PC-3 (cell line): Measurements from ENCODE around the gene ELP5. TPM values are rescaled to one million over a fixed set of nuclear protein-coding genes. Genes with fewer than 3 reads are reported as not detected.
A peak's percentile ranks its signal among the peaks of the same experiment; 100 is the strongest.

ENCODE experiments used
- ATAC-seq: fragments of 200-7000 bp; cut with Tn5 transposase; 2 replicates; pipeline ENCODE4 v1.9.1; 2020; ENCODE audit warnings: mild to moderate bottlenecking, moderate library complexity
- BruUV-seq: library from RNA; stranded (reverse); fragments of 400-500 nt; replicated peaks from 2 replicates; lab custom pipeline; 2021; lab: Mats Ljungman, UMichigan
- CTCF ChIA-PET: fragments of 300-600 bp; sonication (Branson Sonifier 250); formaldehyde crosslinking; loops from one replicate; lab custom pipeline; 2022; ENCODE audit warnings: antibody characterized with exemption; lab: Charles Lee
- POLR2A ChIA-PET: fragments of 300-600 bp; sonication (Branson Sonifier 250); formaldehyde crosslinking; loops from one replicate; lab custom pipeline; 2022; ENCODE audit warnings: antibody characterized with exemption; ENCODE audit not compliant: unreplicated experiment; lab: Charles Lee
- DNase-seq: peaks from one replicate; pipeline ENCODE4 v3.0.0-alpha.2; 2015
- H2AFZ ChIP-seq: fragments of 300-600 bp; sonication (generic); 2 replicates; pipeline ENCODE4 v1.6.0; 2016; ENCODE audit warnings: antibody characterized with exemption, low read length
- H3F3A ChIP-seq: fragments of 300-600 bp; sonication (generic); one replicate; pipeline ENCODE4 v1.6.0; 2017; ENCODE audit warnings: antibody characterized with exemption, low read length, control low read depth, mild to moderate bottlenecking; ENCODE audit not compliant: unreplicated experiment
- H3K27ac ChIP-seq: fragments of 300-600 bp; sonication (generic); 2 replicates; pipeline ENCODE4 v1.5.1; 2016; ENCODE audit warnings: mild to moderate bottlenecking, low read length
- H3K27me3 ChIP-seq: fragments of 300-600 bp; sonication (generic); 2 replicates; pipeline ENCODE4 v1.6.1; 2016; ENCODE audit warnings: low read length, mixed read lengths
- H3K36me3 ChIP-seq: fragments of 300-600 bp; sonication (generic); 2 replicates; pipeline ENCODE4 v1.6.1; 2016; ENCODE audit warnings: low read depth, mixed run types, low read length, mixed read lengths
- H3K4me1 ChIP-seq: fragments of 300-600 bp; sonication (generic); 2 replicates; pipeline ENCODE4 v1.5.1; 2016; ENCODE audit warnings: low read length; ENCODE audit not compliant: insufficient read depth
- H3K4me2 ChIP-seq: fragments of 300-600 bp; sonication (generic); 2 replicates; pipeline ENCODE4 v1.6.0; 2016; ENCODE audit warnings: low read length
- H3K4me3 ChIP-seq: fragments of 300-600 bp; sonication (generic); 2 replicates; pipeline ENCODE4 v1.5.1; 2016; ENCODE audit warnings: mild to moderate bottlenecking, low read length, mixed read lengths
- H3K79me2 ChIP-seq: fragments of 300-600 bp; sonication (generic); 2 replicates; pipeline ENCODE4 v1.6.1; 2017; ENCODE audit warnings: low read length, mixed read lengths
- H3K9ac ChIP-seq: fragments of 300-600 bp; sonication (generic); 2 replicates; pipeline ENCODE4 v1.6.0; 2016; ENCODE audit warnings: mild to moderate bottlenecking, low read length
- H3K9me2 ChIP-seq: fragments of 300-600 bp; sonication (generic); replicated peaks from 2 replicates; pipeline ENCODE4 v1.6.1; 2016; ENCODE audit warnings: mixed run types, low read length, mixed read lengths
- H3K9me3 ChIP-seq: fragments of 300-600 bp; sonication (generic); 2 replicates; pipeline ENCODE4 v1.6.1; 2016; ENCODE audit warnings: low read length, mixed read lengths
- H4K20me1 ChIP-seq: fragments of 300-600 bp; sonication (generic); 2 replicates; pipeline ENCODE4 v1.6.1; 2016; ENCODE audit warnings: low read length, mixed read lengths
- EZH2 ChIP-seq: fragments of 300-600 bp; sonication (generic); IDR thresholded peaks from one replicate; pipeline ENCODE4 v1.6.1; 2017; ENCODE audit warnings: antibody characterized with exemption, mild to moderate bottlenecking, low read length; ENCODE audit not compliant: unreplicated experiment
- EZH2phosphoT487 ChIP-seq: fragments of 300-600 bp; sonication (generic); IDR thresholded peaks from 2 replicates; pipeline ENCODE4 v1.6.1; 2018; ENCODE audit warnings: mild to moderate bottlenecking, antibody characterized with exemption, low read length, borderline replicate concordance
- intact Hi-C: fragments of 100-400 bp; cut with micrococcal nuclease; formaldehyde crosslinking; loops from 2 replicates; pipeline ENCODE4 v1.9.0; 2023
- total RNA-seq: library from RNA; depleted of rRNA; stranded (reverse); fragments of >200 nt; gene quantifications from 2 replicates; pipeline ENCODE4 v1.2.3, GENCODE V29; 2014
- TF ChIP-seq, protein P1 (sequence below): fragments of 300-600 bp; sonication (generic); conservative IDR thresholded peaks from 2 replicates; pipeline ENCODE4 v1.5.1; 2017; ENCODE audit warnings: antibody characterized with exemption, low read depth, mild to moderate bottlenecking, low read length

The ELP5 gene
- total RNA-seq, 1 experiment from 2014 or later: 67.5 TPM

- H3K4me2 ChIP-seq: peak within 1 kb of the TSS; percentile 99
- peak within 1 kb of the TSS; percentile 50; the same call in 1 of the 2 replicates for H2AFZ ChIP-seq
- peak within 1 kb of the TSS; percentile 96 for H3K4me3 ChIP-seq
- H3K79me2 ChIP-seq: peaks cover 54% of the 10 kb centered on the region
- peak; percentile 52 for ATAC-seq
- H3F3A ChIP-seq: peaks cover 8% of the 10 kb centered on the region
- H3K27me3 ChIP-seq: no peaks in the 10 kb centered on the region
- no peaks in the 10 kb centered on the region for H3K9me3 ChIP-seq
- ChIA-PET POLR2A (no interaction called here), CTCF (interaction anchor here (0.6 kb wide), 1 partner anchor 193 kb away, joined by 4 read pairs; no protein-coding TSS in a partner anchor)
- H3K9me2 ChIP-seq: no peaks in the 10 kb centered on the region
- H3K9ac ChIP-seq: peak within 1 kb of the TSS; percentile 91
- H3K4me1 ChIP-seq: peaks cover 40% of the 10 kb centered on the region
- peak; percentile 98 for DNase-seq
- peak within 1 kb of the TSS; percentile 32; the same call in 1 of the 2 replicates for H3K27ac ChIP-seq
- H3K36me3 ChIP-seq: peaks cover 13% of the 10 kb centered on the region; the same call in 1 of the 2 replicates
- TF ChIP-seq EZH2: no peak
- TF ChIP-seq, protein P1, sequence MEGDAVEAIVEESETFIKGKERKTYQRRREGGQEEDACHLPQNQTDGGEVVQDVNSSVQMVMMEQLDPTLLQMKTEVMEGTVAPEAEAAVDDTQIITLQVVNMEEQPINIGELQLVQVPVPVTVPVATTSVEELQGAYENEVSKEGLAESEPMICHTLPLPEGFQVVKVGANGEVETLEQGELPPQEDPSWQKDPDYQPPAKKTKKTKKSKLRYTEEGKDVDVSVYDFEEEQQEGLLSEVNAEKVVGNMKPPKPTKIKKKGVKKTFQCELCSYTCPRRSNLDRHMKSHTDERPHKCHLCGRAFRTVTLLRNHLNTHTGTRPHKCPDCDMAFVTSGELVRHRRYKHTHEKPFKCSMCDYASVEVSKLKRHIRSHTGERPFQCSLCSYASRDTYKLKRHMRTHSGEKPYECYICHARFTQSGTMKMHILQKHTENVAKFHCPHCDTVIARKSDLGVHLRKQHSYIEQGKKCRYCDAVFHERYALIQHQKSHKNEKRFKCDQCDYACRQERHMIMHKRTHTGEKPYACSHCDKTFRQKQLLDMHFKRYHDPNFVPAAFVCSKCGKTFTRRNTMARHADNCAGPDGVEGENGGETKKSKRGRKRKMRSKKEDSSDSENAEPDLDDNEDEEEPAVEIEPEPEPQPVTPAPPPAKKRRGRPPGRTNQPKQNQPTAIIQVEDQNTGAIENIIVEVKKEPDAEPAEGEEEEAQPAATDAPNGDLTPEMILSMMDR: no peak
- no peak for TF ChIP-seq EZH2phosphoT487
- no peaks in the 10 kb centered on the region for H4K20me1 ChIP-seq
- BruUV-seq: no TSS peak
- intact Hi-C loops: loop anchor here (5.0 kb wide), 1 partner anchor 68 kb away; the partner anchor contains the start of gene EIF5A
Observed at GRCh38 chr17:7239091-7240027, 12.7 kb upstream of the ELP5 start, which contains the start of gene PHF23. TSS of gene PHF23 (minus strand) at chr17:7239457. CDS start at chr17:7239279, 178 bp downstream.

DNA sequence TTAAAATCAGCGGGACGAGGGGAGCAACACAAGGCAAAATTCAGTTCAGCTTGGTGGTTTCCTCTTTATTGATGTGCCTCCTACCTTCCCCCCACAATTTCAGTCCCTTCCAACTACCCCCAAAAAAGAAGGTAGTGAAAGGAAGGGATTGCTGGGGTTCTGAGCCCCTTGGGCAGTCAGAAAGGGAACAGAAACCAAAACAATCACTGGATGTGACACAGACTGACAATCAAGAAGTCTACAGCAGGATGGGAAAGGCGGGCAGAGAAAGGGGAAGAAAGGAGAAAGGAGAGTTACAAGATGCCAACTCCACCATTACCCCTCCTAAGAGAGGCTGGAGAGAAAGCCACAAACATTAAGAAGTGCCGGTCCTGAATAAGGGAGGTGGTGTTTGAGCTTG, 11.6 kb upstream of the ELP5 start:
- peaks cover 54% of the 10 kb centered on the region for H3K79me2 ChIP-seq

More for the DNA sequence above, 11.6 kb upstream of the ELP5 start:
- no TSS peak for BruUV-seq
- H3K36me3 ChIP-seq: peaks cover 13% of the 10 kb centered on the region; the same call in 1 of the 2 replicates
- H3K9me2 ChIP-seq: no peaks in the 10 kb centered on the region
- H3K27me3 ChIP-seq: no peaks in the 10 kb centered on the region
- H3K9ac ChIP-seq: 0 out of 2 replicates have a peak overlapping the region, but pooled peaks have one; percentile 23
- intact Hi-C loops: loop anchor here (5.0 kb wide), 1 partner anchor 67 kb away; the partner anchor contains the start of gene EIF5A
- no peak overlapping the region for H3K27ac ChIP-seq
- peaks cover 6% of the 10 kb centered on the region for H3F3A ChIP-seq
- peak overlapping the region; percentile 86 for H3K4me3 ChIP-seq
- ChIA-PET POLR2A (no interaction called here), CTCF (no interaction called here)
- H2AFZ ChIP-seq: no peak overlapping the region
- H4K20me1 ChIP-seq: no peaks in the 10 kb centered on the region
- H3K4me2 ChIP-seq: peak overlapping the region; percentile 99
- DNase-seq (no peak), ATAC-seq (no peak)
- TF ChIP-seq EZH2phosphoT487: no peak
- TF ChIP-seq, protein P1: no peak
- no peak for TF ChIP-seq EZH2
- H3K9me3 ChIP-seq: no peaks in the 10 kb centered on the region
- peaks cover 31% of the 10 kb centered on the region for H3K4me1 ChIP-seq
